ENCODE data around the gene HLA-E.

DNA sequence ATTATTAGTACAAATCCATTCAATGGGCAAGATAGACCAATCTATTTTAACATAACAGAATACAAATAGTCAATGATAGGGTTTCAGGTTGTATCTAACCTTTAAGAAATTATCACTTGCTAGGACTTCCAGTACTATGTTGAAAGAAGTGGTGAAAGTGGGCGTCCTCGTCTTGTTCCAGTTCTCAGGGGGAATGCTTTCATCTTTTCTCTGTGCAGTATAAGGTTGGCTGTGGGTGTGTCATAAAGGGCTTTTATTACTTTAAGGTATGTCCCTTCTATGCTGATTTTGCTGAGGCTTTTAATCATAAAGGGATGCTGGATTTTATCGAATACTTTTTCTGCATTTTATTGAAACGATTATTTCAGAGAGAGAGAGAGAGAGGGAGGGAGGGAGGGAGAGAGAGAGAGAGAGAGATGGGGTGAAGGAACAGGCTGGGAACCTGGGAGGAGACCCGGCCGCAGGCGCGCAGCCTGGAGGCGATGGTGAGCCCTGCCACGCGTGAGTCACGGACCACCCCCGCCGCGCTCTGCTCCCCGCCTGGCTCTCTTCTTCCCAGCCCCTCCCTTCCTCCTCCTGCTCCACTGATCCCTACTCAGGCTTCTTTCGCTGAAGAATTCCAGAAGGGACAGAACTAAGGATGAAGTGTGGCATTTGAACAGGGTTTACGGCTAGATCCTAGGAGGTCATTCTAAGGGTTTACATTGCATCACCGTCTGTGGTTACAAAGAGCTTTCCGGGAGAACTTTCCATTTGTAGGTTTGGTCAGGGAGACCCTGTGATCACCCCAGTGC, 45.5 kb upstream of the HLA-E start:
- TF ChIP-seq, protein P1, sequence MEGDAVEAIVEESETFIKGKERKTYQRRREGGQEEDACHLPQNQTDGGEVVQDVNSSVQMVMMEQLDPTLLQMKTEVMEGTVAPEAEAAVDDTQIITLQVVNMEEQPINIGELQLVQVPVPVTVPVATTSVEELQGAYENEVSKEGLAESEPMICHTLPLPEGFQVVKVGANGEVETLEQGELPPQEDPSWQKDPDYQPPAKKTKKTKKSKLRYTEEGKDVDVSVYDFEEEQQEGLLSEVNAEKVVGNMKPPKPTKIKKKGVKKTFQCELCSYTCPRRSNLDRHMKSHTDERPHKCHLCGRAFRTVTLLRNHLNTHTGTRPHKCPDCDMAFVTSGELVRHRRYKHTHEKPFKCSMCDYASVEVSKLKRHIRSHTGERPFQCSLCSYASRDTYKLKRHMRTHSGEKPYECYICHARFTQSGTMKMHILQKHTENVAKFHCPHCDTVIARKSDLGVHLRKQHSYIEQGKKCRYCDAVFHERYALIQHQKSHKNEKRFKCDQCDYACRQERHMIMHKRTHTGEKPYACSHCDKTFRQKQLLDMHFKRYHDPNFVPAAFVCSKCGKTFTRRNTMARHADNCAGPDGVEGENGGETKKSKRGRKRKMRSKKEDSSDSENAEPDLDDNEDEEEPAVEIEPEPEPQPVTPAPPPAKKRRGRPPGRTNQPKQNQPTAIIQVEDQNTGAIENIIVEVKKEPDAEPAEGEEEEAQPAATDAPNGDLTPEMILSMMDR (conservative IDR thresholded peaks at IDR 0.05 in 1 of 2, IDR thresholded peaks at IDR 0.05 in 1 of 2; ENCODE audit: extremely low read depth in 1 of 2, insufficient read depth in 1 of 2, low read depth in 1 of 2, low read length in 2 of 2), result no peak
- no peak for TF ChIP-seq EZH2 (IDR thresholded peaks at IDR 0.05; ENCODE audit: borderline replicate concordance, low read length)
